NB4 (cell line): ENCODE measurements around the gene PRH2.

Source experiments
- CTCF ChIP-seq: IDR thresholded peaks from one replicate; pipeline ENCODE4 v1.5.1; 2012; ENCODE audit warnings: low read depth, low read length
- MYC ChIP-seq: IDR thresholded peaks from 2 replicates; pipeline ENCODE4 v1.6.1; 2011; ENCODE audit warnings: low read depth, low read length
- POLR2A ChIP-seq: IDR thresholded peaks from 2 replicates; pipeline ENCODE4 v1.6.1; 2011; ENCODE audit warnings: mild to moderate bottlenecking; ENCODE audit not compliant: insufficient read length; ENCODE audit errors: extremely low read depth

GRCh38 chr12:10974965-10975364 lies 45.9 kb downstream of the PRH2 start:
- TF ChIP-seq CTCF (no peak), POLR2A (no peak), MYC (no peak)
